Uterus (tissue), 4 donors: ENCODE measurements around the gene EAF1. TPM values are rescaled to one million over a fixed set of nuclear protein-coding genes. Genes with fewer than 3 reads are reported as not detected.
A peak's percentile ranks its signal among the peaks of the same experiment; 100 is the strongest.
"Not testable (repeated sequence)": the region's sequence is repeated elsewhere in the genome, so short reads cannot be mapped to it uniquely, and the experiment has no call there.

Experiments used
- DNase-seq, 2 donors: peaks; one replicate each; pipeline ENCODE4 v3.0.0-alpha.2; 2019 to 2020
- H3K27ac ChIP-seq, 2 donors: fragments of 200-600 bp; sonication (generic); 1 replicate in 1 of 2; 2 replicates in 1 of 2; pipeline ENCODE4 v1.5.1; 2016 to 2018
- H3K27me3 ChIP-seq, 2 donors: fragments of 200-600 bp; sonication (generic); one replicate each; pipeline ENCODE4 v1.5.1; 2018 to 2019; ENCODE audit warnings: control low read depth in 1 of 2
- H3K36me3 ChIP-seq, 2 donors: fragments of 200-600 bp; sonication (generic); one replicate each; pipeline ENCODE4 v1.5.1; 2019; ENCODE audit warnings: control low read depth in 1 of 2
- H3K4me1 ChIP-seq, 2 donors: fragments of 200-600 bp; sonication (generic); one replicate each; pipeline ENCODE4 v1.5.1; 2018 to 2019; ENCODE audit warnings: control low read depth in 1 of 2
- H3K4me3 ChIP-seq, 2 donors: fragments of 200-600 bp; sonication (generic); 1 replicate in 1 of 2; 2 replicates in 1 of 2; pipeline ENCODE4 v1.5.1; 2018 to 2019; ENCODE audit warnings: mild to moderate bottlenecking in 1 of 2
- H3K9me3 ChIP-seq, 2 donors: fragments of 200-600 bp; sonication (generic); one replicate each; pipeline ENCODE4 v1.5.1; 2019; ENCODE audit warnings: control low read depth in 1 of 2
- POLR2A ChIP-seq, 2 donors: fragments of 450-650 bp; IDR thresholded peaks; one replicate each; pipeline ENCODE4 v1.6.1; 2016; ENCODE audit warnings: antibody characterized with exemption in 2 of 2, mild to moderate bottlenecking in 1 of 2, moderate library complexity in 1 of 2
- intact Hi-C: fragments of 100-400 bp; cut with DNase I; formaldehyde crosslinking; loops from one replicate; pipeline ENCODE4 v1.15.1; 2023; ENCODE audit warnings: low total_unique reads
- total RNA-seq, 4 donors: library from RNA; depleted of rRNA in 3 of 4; stranded (reverse); fragments of >200 nt in 3 of 4; gene quantifications; one replicate each; pipeline versions ENCODE4 v1.1.0 to v1.2.4, GENCODE V29; 2014 to 2023
- TF ChIP-seq, protein P1 (sequence below), 4 experiments: fragments of 200-600 bp in 2 of 4; fragments of 450-650 bp in 2 of 4; sonication (generic) in 2 of 4; IDR thresholded peaks; one replicate each; pipeline ENCODE4 v1.5.1; 2016 to 2019; ENCODE audit warnings: antibody characterized with exemption in 4 of 4, mild to moderate bottlenecking in 2 of 4, moderate library complexity in 1 of 4
- donor health status: DM: yes; HTN: yes; CAD: no.

EAF1 gene
- total RNA-seq, 4 donors from 2014 or later, result 2.3 to 18.3 (median 15.6) TPM

- DNase-seq, result no peak
- no peak overlapping the region for H3K4me3 ChIP-seq
- H3K27ac ChIP-seq, result peak overlapping the region in 1 of 2 donors; percentile 33
- no peaks in the 10 kb centered on the region for H3K27me3 ChIP-seq
- no peaks in the 10 kb centered on the region for H3K4me1 ChIP-seq
- no peak for TF ChIP-seq POLR2A (IDR thresholded peaks at IDR 0.05)
- TF ChIP-seq, protein P1, sequence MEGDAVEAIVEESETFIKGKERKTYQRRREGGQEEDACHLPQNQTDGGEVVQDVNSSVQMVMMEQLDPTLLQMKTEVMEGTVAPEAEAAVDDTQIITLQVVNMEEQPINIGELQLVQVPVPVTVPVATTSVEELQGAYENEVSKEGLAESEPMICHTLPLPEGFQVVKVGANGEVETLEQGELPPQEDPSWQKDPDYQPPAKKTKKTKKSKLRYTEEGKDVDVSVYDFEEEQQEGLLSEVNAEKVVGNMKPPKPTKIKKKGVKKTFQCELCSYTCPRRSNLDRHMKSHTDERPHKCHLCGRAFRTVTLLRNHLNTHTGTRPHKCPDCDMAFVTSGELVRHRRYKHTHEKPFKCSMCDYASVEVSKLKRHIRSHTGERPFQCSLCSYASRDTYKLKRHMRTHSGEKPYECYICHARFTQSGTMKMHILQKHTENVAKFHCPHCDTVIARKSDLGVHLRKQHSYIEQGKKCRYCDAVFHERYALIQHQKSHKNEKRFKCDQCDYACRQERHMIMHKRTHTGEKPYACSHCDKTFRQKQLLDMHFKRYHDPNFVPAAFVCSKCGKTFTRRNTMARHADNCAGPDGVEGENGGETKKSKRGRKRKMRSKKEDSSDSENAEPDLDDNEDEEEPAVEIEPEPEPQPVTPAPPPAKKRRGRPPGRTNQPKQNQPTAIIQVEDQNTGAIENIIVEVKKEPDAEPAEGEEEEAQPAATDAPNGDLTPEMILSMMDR (IDR thresholded peaks at IDR 0.05), result no peak
- intact Hi-C loops, result no loop called here
- H3K36me3 ChIP-seq, result no peaks in the 10 kb centered on the region
- no peaks in the 10 kb centered on the region for H3K9me3 ChIP-seq
These were observed 49.0 kb downstream of the EAF1 start for GRCh38 chr3:15476378-15476777.

DNA sequence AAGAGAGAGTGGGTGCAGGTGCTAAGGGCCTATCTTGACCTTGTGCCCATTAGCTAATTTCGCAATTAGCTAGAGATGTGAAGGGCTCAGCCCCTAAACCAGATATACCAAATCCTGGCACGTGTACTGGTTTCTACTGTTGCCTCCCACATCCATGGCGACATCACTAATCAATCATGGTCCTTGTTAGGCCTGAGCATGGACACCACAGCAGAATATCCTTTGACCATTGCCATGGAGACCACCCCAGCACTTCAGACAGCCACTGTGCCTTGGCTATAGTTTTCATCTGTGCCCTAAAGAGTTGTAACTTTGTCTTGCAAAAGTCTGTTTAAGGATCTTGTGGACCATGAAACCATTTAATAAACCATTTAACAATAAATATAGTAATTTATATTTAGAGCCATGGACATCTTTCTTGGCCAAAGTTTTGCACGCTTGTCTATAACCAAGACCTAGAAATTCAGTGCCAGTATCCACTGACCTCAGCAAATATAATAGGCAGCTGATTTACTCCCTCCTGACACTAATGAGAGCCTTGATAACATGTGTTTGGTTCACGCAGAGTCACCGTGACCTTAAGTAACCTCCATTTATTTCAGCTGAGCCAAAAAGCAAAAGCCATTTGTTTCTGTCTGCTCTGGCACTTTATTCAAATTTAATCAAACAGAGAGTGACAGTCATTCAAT lies 50.7 kb downstream of the EAF1 start:
- no peaks in the 10 kb centered on the region for H3K9me3 ChIP-seq
- no peaks in the 10 kb centered on the region for H3K36me3 ChIP-seq
- intact Hi-C loops, result no loop called here
- H3K4me1 ChIP-seq, result no peaks in the 10 kb centered on the region
- TF ChIP-seq POLR2A (IDR thresholded peaks at IDR 0.05), result no peak
- TF ChIP-seq, protein P1 (IDR thresholded peaks at IDR 0.05), result no peak
- no peak overlapping the region for H3K4me3 ChIP-seq
- no peaks in the 10 kb centered on the region for H3K27me3 ChIP-seq
- H3K27ac ChIP-seq, result no peak overlapping the region
- no peak for DNase-seq

- Histone ChIP-seq H3K4me3 (no peak overlapping the region), H3K27ac (no peak overlapping the region), H3K4me1 (no peaks in the 10 kb centered on the region), H3K36me3 (no peaks in the 10 kb centered on the region), H3K27me3 (no peaks in the 10 kb centered on the region), H3K9me3 (no peaks in the 10 kb centered on the region)
- DNase-seq, result no peak
- intact Hi-C loops, result no loop called here
- TF ChIP-seq POLR2A (IDR thresholded peaks at IDR 0.05), result no peak
- TF ChIP-seq, protein P1 (IDR thresholded peaks at IDR 0.05), result no peak
These were observed 51.2 kb downstream of the EAF1 start for GRCh38 chr3:15478640-15478979.

GRCh38 chr3:15479400-15480224 lies 52.2 kb downstream of the EAF1 start:
- no peaks in the 10 kb centered on the region for H3K9me3 ChIP-seq
- H3K27me3 ChIP-seq, result no peaks in the 10 kb centered on the region
- no peaks in the 10 kb centered on the region for H3K4me1 ChIP-seq
- H3K27ac ChIP-seq, result no peak overlapping the region
- no peak for DNase-seq
- intact Hi-C loops, result no loop called here
- TF ChIP-seq, protein P1 (IDR thresholded peaks at IDR 0.05), result no peak
- TF ChIP-seq POLR2A (IDR thresholded peaks at IDR 0.05), result no peak
- H3K36me3 ChIP-seq, result no peaks in the 10 kb centered on the region
- H3K4me3 ChIP-seq, result no peak overlapping the region

DNA sequence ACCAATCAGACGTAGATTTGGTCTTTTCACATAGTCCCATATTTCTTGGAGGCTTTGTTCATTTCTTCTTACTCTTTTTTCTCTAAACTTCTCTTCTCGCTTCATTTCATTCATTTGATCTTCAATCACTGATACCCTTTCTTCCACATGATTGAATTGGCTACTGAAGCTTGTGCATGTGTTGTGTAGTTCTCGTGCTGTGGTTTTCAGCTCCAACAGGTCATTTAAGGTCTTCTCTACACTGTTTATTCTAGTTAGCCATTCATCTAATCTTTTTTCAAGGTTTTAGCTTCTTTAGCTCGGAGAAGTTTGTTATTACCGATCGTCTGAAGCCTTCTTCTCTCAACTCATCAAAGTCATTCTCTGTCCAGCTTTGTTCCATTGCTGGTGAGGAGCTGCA lies 57.2 kb downstream of the EAF1 start:
- not testable (repeated sequence) for DNase-seq

More for the DNA sequence above, 57.2 kb downstream of the EAF1 start:
- H3K9me3 ChIP-seq, H3K36me3 ChIP-seq, intact Hi-C loops, H3K27ac ChIP-seq, H3K27me3 ChIP-seq, H3K4me1 ChIP-seq, H3K4me3 ChIP-seq: not testable (repeated sequence)
